ENCODE measurements around the gene CCER1.

Gene CCER1

GRCh38 chr12:90915353-90915752 is 39.6 kb downstream of the CCER1 start:
- TF ChIP-seq POLR2A (IDR thresholded peaks at IDR 0.05; ENCODE audit: low read depth, low read length): no peak
- TF ChIP-seq TAF1 (IDR thresholded peaks at IDR 0.05; ENCODE audit: borderline replicate concordance, low read depth, low read length): no peak
- no peak for TF ChIP-seq POLR2AphosphoS5 (IDR thresholded peaks at IDR 0.05; ENCODE audit: low read depth, low read length)
- DNase-seq (ENCODE audit: insufficient read length) (no peak), FAIRE-seq (no peak)

- TF ChIP-seq POLR2AphosphoS5 (IDR thresholded peaks at IDR 0.05; ENCODE audit: low read depth, low read length) (no peak), POLR2A (IDR thresholded peaks at IDR 0.05; ENCODE audit: low read depth, low read length) (no peak), TAF1 (IDR thresholded peaks at IDR 0.05; ENCODE audit: borderline replicate concordance, low read depth, low read length) (no peak)
- FAIRE-seq: no peak
- no peak for DNase-seq (ENCODE audit: insufficient read length)
These were observed 44.0 kb downstream of the CCER1 start for GRCh38 chr12:90910958-90911357.

GRCh38 chr12:90909069-90909770 is 45.8 kb downstream of the CCER1 start:
- FAIRE-seq (peak; percentile 44), DNase-seq (ENCODE audit: insufficient read length) (no peak)
- TF ChIP-seq POLR2AphosphoS5 (IDR thresholded peaks at IDR 0.05; ENCODE audit: low read depth, low read length) (no peak), POLR2A (IDR thresholded peaks at IDR 0.05; ENCODE audit: low read depth, low read length) (no peak), TAF1 (IDR thresholded peaks at IDR 0.05; ENCODE audit: borderline replicate concordance, low read depth, low read length) (no peak)

- TF ChIP-seq POLR2AphosphoS5 (IDR thresholded peaks at IDR 0.05; ENCODE audit: low read depth, low read length): no peak
- no peak for TF ChIP-seq TAF1 (IDR thresholded peaks at IDR 0.05; ENCODE audit: borderline replicate concordance, low read depth, low read length)
- no peak for TF ChIP-seq POLR2A (IDR thresholded peaks at IDR 0.05; ENCODE audit: low read depth, low read length)
- no peak for DNase-seq (ENCODE audit: insufficient read length)
- FAIRE-seq: no peak
These were observed 46.5 kb downstream of the CCER1 start for GRCh38 chr12:90908465-90908864.

- DNase-seq (ENCODE audit: insufficient read length): no peak
- no peak for FAIRE-seq
These were observed 49.1 kb downstream of the CCER1 start for GRCh38 chr12:90905691-90906370.

GRCh38 chr12:90902596-90902995 is 52.4 kb downstream of the CCER1 start:
- FAIRE-seq: no peak

More at GRCh38 chr12:90905691-90906370, 49.1 kb downstream of the CCER1 start:
- TF ChIP-seq POLR2AphosphoS5 (IDR thresholded peaks at IDR 0.05; ENCODE audit: low read depth, low read length): no peak
- TF ChIP-seq TAF1 (IDR thresholded peaks at IDR 0.05; ENCODE audit: borderline replicate concordance, low read depth, low read length): no peak
- TF ChIP-seq POLR2A (IDR thresholded peaks at IDR 0.05; ENCODE audit: low read depth, low read length): no peak

More at GRCh38 chr12:90902596-90902995, 52.4 kb downstream of the CCER1 start:
- DNase-seq (ENCODE audit: insufficient read length): no peak
- TF ChIP-seq TAF1 (IDR thresholded peaks at IDR 0.05; ENCODE audit: borderline replicate concordance, low read depth, low read length) (no peak), POLR2AphosphoS5 (IDR thresholded peaks at IDR 0.05; ENCODE audit: low read depth, low read length) (no peak), POLR2A (IDR thresholded peaks at IDR 0.05; ENCODE audit: low read depth, low read length) (no peak)

Data from GM12892 (cell line).